ENCODE data around the gene ETNPPL. TPM values are rescaled to one million over a fixed set of nuclear protein-coding genes. Genes with fewer than 3 reads are reported as not detected.
A peak's percentile ranks its signal among the peaks of the same experiment; 100 is the strongest.

ETNPPL gene
- total RNA-seq, 1 donor from 2014 or later, result not detected

- Mint-ChIP-seq H3K9me3 (no peaks in the 10 kb centered on the region), H3K27ac (no peak overlapping the region), H3K4me1 (no peaks in the 10 kb centered on the region), H3K36me3 (no peaks in the 10 kb centered on the region), H3K27me3 (ENCODE audit: low read depth) (no peaks in the 10 kb centered on the region), H3K4me3 (no peak overlapping the region)
- DNase-seq (ENCODE audit: low spot score in 2 of 2, unreplicated experiment in 2 of 2), result no peak
- TF ChIP-seq CTCF (IDR thresholded peaks at IDR 0.05; ENCODE audit: unreplicated experiment), result no peak
Observed at GRCh38 chr4:108787106-108787505, 24.3 kb upstream of the ETNPPL start.

DNA sequence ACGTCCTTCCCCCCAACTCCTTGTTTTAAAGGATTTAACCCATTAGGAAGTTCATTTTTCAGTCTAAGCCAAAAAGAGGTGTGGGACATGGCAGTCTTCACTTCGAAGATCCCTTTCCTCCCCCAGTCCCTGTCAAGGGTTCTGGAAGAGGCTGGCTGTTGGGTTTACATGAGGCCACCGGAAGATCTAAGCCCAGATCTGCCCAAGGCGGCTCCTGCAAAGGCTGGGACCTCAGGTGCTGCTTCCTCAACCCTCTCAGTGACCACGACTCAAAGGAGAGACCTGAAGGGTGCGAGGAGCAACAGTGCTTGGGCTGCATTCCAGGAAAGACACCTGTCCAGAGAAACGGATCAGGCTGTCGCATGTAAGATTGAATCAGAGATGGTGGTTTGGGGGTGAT is 23.5 kb upstream of the ETNPPL start:
- Mint-ChIP-seq H3K36me3 (no peaks in the 10 kb centered on the region), H3K4me3 (no peak overlapping the region), H3K27me3 (ENCODE audit: low read depth) (no peaks in the 10 kb centered on the region), H3K27ac (no peak overlapping the region), H3K4me1 (no peaks in the 10 kb centered on the region), H3K9me3 (no peaks in the 10 kb centered on the region)
- DNase-seq (ENCODE audit: low spot score in 2 of 2, unreplicated experiment in 2 of 2), result no peak
- no peak for TF ChIP-seq CTCF (IDR thresholded peaks at IDR 0.05; ENCODE audit: unreplicated experiment)

DNA sequence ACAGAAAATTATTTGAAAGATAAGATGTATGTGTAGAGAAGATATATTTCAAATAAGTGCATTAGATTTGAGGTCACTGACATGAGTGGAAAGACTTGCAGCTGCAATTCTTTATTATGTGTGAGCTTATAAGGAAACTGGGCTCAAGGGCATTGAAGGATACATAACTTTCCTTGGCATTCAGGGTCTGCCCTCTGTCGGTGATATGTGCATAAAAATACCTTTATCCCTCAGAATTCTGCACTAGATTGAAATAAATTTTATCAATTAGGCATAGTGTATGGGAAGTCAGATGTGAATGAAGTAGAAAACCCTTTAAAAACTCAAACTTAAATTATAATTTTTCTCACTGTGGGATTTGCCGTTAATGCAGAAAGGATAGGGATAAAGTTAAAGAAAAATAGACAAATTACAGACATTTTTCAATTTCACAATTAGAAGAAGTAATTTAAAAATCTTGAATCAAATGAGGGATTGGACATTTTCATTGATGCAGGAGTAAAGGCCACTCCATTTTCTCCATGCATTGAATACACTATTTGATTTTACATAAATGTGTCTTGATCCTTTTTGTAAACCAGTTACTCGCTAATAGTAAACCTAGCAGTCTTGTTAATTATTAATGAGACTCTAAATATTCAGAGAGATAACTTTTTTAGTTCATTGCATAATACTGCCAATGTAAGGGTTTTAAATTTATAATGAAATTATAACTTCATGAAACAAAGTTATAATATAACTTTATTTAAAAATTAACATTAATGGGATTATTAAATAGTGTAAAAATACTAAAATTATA is 21.0 kb upstream of the ETNPPL start:
- no peak for DNase-seq (ENCODE audit: low spot score in 2 of 2, unreplicated experiment in 2 of 2)
- TF ChIP-seq CTCF (IDR thresholded peaks at IDR 0.05; ENCODE audit: unreplicated experiment), result peak; percentile 25
- no peaks in the 10 kb centered on the region for H3K4me1 Mint-ChIP-seq

GRCh38 chr4:108779958-108780357 is 17.1 kb upstream of the ETNPPL start:
- H3K9me3 Mint-ChIP-seq, result no peaks in the 10 kb centered on the region
- no peak for TF ChIP-seq CTCF (IDR thresholded peaks at IDR 0.05; ENCODE audit: unreplicated experiment)
- no peak for DNase-seq (ENCODE audit: low spot score in 2 of 2, unreplicated experiment in 2 of 2)
- H3K36me3 Mint-ChIP-seq, result no peaks in the 10 kb centered on the region
- H3K4me1 Mint-ChIP-seq, result no peaks in the 10 kb centered on the region
- H3K27me3 Mint-ChIP-seq (ENCODE audit: low read depth), result no peaks in the 10 kb centered on the region
- H3K27ac Mint-ChIP-seq, result no peak overlapping the region
- H3K4me3 Mint-ChIP-seq, result no peak overlapping the region

More for the DNA sequence above, 21.0 kb upstream of the ETNPPL start:
- Mint-ChIP-seq H3K27ac (no peak overlapping the region), H3K4me3 (no peak overlapping the region), H3K36me3 (no peaks in the 10 kb centered on the region), H3K27me3 (ENCODE audit: low read depth) (no peaks in the 10 kb centered on the region), H3K9me3 (no peaks in the 10 kb centered on the region)

- DNase-seq (ENCODE audit: low spot score in 2 of 2, unreplicated experiment in 2 of 2), result no peak
- TF ChIP-seq CTCF (IDR thresholded peaks at IDR 0.05; ENCODE audit: unreplicated experiment), result no peak
- H3K4me3 Mint-ChIP-seq, result no peak overlapping the region
- H3K27me3 Mint-ChIP-seq (ENCODE audit: low read depth), result no peaks in the 10 kb centered on the region
- no peaks in the 10 kb centered on the region for H3K36me3 Mint-ChIP-seq
- H3K9me3 Mint-ChIP-seq, result no peaks in the 10 kb centered on the region
- no peaks in the 10 kb centered on the region for H3K4me1 Mint-ChIP-seq
- H3K27ac Mint-ChIP-seq, result no peak overlapping the region
Observed at GRCh38 chr4:108777388-108777787, 14.5 kb upstream of the ETNPPL start.

Data from mesothelial cell of epicardium (in vitro differentiated cells).